Stimulated activated CD4-positive, alpha-beta T cell treated with anti-CD3 and anti-CD28 coated beads, TNF-alpha, amount 100 ng/mL, for 4 hours (primary cell): ENCODE data around the gene GNAQ.
"Not testable (repeated sequence)": the region's sequence is repeated elsewhere in the genome, so short reads cannot be mapped to it uniquely, and the experiment has no call there.

ENCODE experiments used
- DNase-seq, 3 experiments: peaks; one replicate each; pipeline ENCODE4 v3.0.0-alpha.2; 2020; ENCODE audit warnings: low read depth in 3 of 3

GNAQ gene

DNA sequence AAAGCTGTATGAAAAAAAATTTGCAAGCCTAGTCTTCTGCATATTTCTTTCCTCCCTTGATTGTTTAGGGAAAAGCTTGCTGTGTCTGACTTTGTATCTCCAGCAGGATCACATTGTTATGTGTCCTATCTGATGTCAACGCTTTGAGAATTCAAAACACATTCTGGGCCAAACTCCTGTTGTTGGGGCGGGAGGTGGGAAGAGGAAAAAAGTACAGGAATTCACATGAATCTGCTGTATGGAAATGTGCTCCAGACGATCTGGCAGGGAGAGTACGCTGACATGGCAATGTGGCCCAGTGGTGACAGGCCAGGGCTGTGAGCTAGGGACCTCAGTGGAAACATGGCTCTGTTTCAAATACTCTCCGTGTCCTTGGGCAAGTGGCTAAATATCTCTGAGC, 296.1 kb downstream of the GNAQ start:
- no peak for DNase-seq

- no peak for DNase-seq
Measured at GRCh38 chr9:77731930-77732329, 299.7 kb downstream of the GNAQ start.

DNA sequence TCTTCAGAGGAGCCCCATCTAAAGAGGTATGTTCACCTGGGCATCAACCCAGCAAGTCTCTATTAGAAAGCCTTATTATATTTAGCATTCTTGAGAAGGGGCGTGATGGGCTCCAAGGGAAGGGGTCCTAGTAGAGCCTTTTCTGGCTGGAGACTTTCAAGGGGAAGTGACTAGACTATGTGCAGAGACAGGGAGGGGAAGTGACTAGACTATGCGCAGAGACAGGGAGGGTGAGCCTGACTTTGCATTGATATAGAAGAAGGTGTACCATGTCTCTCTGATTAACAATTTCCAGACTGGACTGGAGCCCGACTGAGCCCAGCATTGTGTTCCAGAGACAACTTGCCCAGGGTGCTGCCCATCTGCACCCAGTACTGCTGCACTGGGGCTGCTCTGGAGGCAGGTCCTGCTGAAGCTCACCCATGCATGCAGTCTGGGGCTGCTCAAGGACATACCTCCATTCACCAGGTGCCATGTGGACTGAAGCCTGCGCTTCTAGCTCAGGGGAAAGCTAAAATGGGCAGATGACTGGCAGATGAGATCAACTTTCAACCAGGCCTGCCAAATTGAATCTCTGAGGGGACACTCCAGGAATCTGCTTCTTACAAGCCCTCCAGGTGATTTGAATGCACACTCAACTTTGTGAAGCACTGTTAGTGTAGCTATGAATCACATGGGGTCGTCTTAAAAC, 300.5 kb downstream of the GNAQ start:
- no peak for DNase-seq

GRCh38 chr9:77729177-77729576, 302.4 kb downstream of the GNAQ start:
- DNase-seq, result no peak

- no peak for DNase-seq
Measured at GRCh38 chr9:77726814-77727213, 304.8 kb downstream of the GNAQ start.

GRCh38 chr9:77726289-77726688, 305.3 kb downstream of the GNAQ start:
- DNase-seq, result no peak

- DNase-seq, result no peak
Measured at GRCh38 chr9:77725820-77726219, 305.8 kb downstream of the GNAQ start.

DNA sequence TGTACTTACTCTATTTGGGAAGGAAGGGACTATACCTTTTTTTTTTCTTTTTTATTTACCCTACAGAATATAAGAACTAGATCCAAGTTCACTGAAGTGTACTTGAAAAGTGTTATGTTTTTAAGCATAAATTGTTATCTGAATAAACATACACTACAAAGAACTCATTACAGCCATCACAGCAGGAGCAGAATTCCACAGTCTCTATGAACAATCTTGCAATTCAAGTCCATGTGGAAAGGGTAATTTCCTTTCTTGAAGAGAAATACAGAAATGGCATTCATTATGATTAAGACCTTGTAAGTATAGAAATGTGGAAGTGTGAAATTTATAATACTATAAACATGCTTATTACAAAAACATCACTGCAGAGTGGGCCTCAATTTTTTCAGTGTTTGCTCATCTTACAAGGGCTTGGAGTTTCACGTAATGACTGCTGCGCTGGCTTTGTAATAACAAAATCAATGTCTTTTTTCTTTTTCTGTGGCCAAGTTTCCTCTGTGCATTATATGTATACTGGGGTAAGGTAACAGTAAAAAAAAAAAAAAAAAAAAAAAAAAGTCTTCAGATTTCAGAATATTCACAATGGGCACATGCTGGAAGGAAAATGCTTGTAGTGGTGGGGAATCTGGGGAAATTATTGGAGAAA, 306.4 kb downstream of the GNAQ start:
- no peak for DNase-seq

GRCh38 chr9:77721156-77721555, 310.5 kb downstream of the GNAQ start:
- not testable (repeated sequence) for DNase-seq

DNA sequence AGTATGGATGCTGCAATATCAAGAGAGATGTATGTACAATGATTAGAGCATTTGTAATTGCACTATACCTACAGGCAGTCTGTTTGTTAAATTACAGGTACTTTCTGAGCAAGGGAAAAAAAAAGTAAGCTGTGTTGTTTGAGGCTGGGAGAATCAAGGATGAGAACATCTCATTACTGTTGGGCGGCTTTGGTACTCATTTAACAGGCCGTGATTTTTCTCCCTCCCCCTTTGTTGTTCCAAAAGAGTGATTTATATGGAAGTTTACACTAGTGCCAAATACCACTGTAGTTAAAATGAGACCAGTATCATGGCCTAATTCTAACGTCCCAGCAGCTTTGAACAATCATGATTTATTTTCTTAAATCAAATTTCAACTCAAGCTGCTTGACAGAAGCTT, 312.3 kb downstream of the GNAQ start:
- DNase-seq, result no peak

DNA sequence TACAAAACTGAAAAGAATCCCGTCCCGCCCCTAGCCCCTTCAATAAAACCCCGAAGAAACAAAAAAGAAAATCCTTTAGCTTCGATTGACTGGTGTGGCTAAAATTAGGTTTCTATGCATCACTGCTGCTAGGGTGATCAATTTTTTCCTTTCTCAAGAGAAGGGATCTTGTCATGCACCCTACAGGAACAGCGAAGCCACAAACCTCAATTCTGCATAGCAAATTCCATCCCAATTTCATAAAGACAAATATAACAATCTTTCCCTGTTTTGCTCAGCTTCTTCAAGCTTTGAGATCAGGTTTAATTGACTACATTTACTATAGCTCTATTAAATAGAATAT, 313.3 kb downstream of the GNAQ start:
- not testable (repeated sequence) for DNase-seq

GRCh38 chr9:77717608-77718297, 313.9 kb downstream of the GNAQ start:
- DNase-seq, result not testable (repeated sequence)

GRCh38 chr9:77714077-77714549, 317.5 kb downstream of the GNAQ start:
- no peak for DNase-seq

DNA sequence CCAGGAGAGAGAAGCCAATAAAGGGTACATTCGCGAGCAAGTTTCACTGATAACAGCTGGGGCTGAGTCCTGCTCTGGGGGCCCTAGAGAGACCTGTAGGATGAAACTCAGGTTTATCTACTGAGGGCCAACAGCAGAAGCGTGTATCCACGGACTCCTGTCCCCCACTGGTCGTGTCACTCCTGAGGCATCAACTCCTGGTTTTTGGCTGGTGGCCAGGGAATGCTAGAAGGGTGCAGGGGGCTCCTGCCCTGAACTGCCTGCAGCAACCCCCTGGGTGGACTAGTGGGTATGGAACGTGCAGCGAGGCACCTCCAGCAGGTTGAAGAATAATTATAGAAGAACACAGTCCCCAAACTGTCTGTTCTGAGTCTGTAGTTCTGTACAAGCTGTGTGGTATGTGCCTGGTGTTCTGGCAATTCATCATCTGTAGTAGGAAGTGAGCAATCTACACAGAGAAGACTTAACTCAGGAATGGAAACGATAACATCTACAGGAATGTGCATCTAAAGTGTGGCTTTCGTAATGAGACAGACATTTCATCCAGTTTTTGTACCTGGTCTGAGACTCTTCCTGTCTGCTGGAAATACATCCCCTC, 319.0 kb downstream of the GNAQ start:
- DNase-seq, result no peak

GRCh38 chr9:77710965-77711648, 320.5 kb downstream of the GNAQ start:
- no peak for DNase-seq

DNA sequence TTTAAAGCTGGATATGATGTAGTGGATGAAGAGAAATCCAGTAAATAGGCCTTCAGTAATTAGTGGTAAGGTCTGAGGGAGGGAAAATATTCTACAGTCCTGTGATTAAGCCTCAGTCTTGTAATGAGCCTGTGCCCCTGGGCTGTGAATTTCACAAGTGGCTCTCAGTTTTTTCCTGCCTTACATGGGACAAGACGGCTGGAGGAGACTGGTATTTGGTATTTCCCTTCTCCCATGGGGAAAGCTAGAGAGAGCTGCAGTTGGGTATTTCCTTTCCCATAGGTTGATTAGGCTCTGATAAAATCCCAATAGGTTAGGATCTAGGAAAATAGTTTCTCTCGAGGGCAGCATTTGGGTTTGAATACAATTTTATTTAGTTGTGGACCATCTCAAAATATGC, 321.3 kb downstream of the GNAQ start:
- no peak for DNase-seq

- no peak for DNase-seq
Measured at GRCh38 chr9:77708064-77708815, 323.4 kb downstream of the GNAQ start.

- no peak for DNase-seq
Measured at GRCh38 chr9:77707383-77708063, 324.1 kb downstream of the GNAQ start.

DNA sequence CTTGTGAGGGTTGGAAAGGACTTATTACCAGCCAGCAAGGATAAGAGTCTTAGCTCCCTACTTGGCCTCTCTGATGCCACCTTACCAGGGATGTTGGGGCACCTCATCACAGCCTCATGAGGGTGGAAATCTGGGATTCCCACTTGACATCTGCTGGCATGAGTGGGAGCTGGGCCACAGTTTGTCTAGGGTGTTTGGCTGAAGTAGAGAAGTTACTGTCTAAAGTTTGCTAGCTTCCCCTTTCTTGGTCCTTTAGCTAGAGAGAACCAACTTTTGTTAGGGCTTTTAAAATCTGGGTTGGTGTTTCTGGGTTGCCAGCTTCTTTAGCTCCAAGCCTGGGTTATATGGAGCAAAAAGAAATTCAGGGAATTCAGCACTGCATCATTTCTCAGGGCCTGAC, 326.0 kb downstream of the GNAQ start:
- no peak for DNase-seq

- not testable (repeated sequence) for DNase-seq
Measured at GRCh38 chr9:77702521-77703390, 328.9 kb downstream of the GNAQ start.
